SK-N-MC (cell line): ENCODE measurements around the gene SLC4A2.

Source experiments
- EZH2 ChIP-seq: fragments of 200-600 bp; sonication (generic); IDR thresholded peaks from one replicate; pipeline ENCODE4 v1.6.1; 2017; ENCODE audit warnings: antibody characterized with exemption
- FOXP2 ChIP-seq: optimal IDR thresholded peaks from 2 replicates; pipeline ENCODE3; 2011; ENCODE audit warnings: mild to moderate bottlenecking, moderate library complexity; ENCODE audit not compliant: insufficient read depth; ENCODE audit errors: extremely low read length, control extremely low read depth
- POLR2AphosphoS5 ChIP-seq: IDR thresholded peaks from 2 replicates; pipeline ENCODE4 v1.6.1; 2012; ENCODE audit warnings: mild to moderate bottlenecking, low read depth, low read length, borderline replicate concordance

DNA sequence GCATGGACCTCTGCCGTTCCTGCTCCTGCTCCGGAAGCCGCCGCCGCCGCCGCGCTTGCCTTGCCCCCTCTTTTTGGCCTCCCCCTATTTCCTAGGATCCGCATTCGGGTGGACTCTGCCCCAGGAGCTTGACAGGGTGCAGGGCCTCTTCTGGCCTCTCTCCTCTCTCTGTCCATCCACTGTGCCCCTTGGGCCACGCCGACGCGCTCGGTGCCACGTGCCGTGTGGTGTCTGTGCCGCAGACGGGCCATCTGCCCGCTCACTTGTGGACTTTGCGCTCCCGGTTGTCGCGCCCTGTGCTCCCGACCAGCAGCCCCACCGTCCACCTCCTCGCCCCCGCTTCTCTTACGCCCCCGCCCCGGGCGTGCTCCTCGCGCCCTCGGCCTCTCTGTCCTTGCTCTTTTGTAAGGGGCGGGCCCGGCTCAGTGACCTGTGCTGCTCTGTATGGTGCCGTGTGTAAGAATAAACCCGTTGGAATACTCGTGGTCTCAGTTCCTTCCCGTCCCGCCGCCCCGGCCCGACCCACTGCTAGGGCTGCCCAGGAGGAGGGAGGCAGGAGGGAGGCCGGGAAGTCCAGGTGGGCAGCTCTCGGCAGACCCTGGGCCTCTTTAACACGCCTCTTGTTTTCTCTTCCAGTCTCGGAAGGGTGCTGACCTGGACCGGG is 63.9 kb downstream of the SLC4A2 start:
- TF ChIP-seq POLR2AphosphoS5 = no peak
- TF ChIP-seq EZH2 = no peak
- TF ChIP-seq FOXP2 = no peak
